Measurements from ENCODE around the gene DIDO1. TPM values are rescaled to one million over a fixed set of nuclear protein-coding genes. Genes with fewer than 3 reads are reported as not detected.

Gene DIDO1
- total RNA-seq, 1 experiment from 2014 or later: 85.9 TPM

DNA sequence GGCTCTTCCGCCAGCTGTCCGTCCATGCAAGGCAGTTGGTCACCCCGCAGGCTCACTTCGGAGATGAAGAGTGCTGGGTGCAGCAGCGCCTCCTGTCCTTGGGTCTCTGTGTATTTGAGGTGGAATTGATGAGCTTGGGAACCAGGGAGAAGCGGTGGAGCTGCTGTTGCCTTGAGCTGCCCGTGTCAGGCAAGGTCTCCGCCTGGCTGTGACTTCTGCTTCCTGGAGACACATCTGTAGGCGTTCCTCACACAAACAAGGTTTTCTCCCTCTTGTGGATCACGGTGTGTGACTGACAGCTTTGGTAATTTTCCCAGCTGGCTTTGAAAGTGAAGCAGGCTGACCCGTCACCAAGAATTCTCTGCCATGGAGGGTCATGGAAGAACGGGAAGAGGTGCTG is 23.7 kb upstream of the DIDO1 start:
- H3K79me2 ChIP-seq (ENCODE audit: insufficient read depth, low read length): no peaks in the 10 kb centered on the region; the same call in 1 of the 2 replicates
- H3K27ac Mint-ChIP-seq: peak overlapping the region in 1 of 3 experiments; percentile 38; a peak in 1 of 7 replicates

More for the DNA sequence above, 23.7 kb upstream of the DIDO1 start:
- Histone ChIP-seq H3K56ac (ENCODE audit: insufficient read length, low read depth, low read length) (no peak overlapping the region), H3K79me1 (ENCODE audit: insufficient read depth, low read depth, low read length, poor library complexity, severe bottlenecking) (no peaks in the 10 kb centered on the region), H3T11ph (ENCODE audit: low read length) (no peak overlapping the region), H3K14ac (ENCODE audit: insufficient read depth, low read length) (no peak overlapping the region), H3K9ac (ENCODE audit: extremely low read depth, insufficient read length, low read length) (no peak overlapping the region), H2BK120ac (ENCODE audit: low read depth, low read length, poor library complexity, severe bottlenecking) (no peak overlapping the region), H2AFZ (ENCODE audit: low read length) (no peak overlapping the region), H3K4ac (ENCODE audit: low read depth, low read length) (no peak overlapping the region), H2BK5ac (ENCODE audit: insufficient read length, low read length) (no peak overlapping the region), H3K4me1 (ENCODE audit: insufficient read depth, low read length) (peaks cover 3% of the 10 kb centered on the region), H3K9me3 (ENCODE audit: control insufficient read depth, low read depth, low read length) (no peaks in the 10 kb centered on the region), H4K8ac (replicated peaks; ENCODE audit: insufficient read length, low read depth, low read length) (no peak overlapping the region), H4K20me1 (ENCODE audit: control insufficient read depth, insufficient read depth, insufficient read length) (no peaks in the 10 kb centered on the region), H3K27ac (ENCODE audit: insufficient read length, low read depth, low read length) (no peak overlapping the region), H2AK5ac (ENCODE audit: insufficient read length, low read length) (no peak overlapping the region), H2BK15ac (ENCODE audit: low read depth, low read length) (no peak overlapping the region), H2BK20ac (ENCODE audit: low read depth, low read length, poor library complexity, severe bottlenecking) (no peak overlapping the region), H3K23me2 (ENCODE audit: insufficient read length, low read depth, low read length, poor library complexity, severe bottlenecking) (peaks cover 10% of the 10 kb centered on the region), H3K23ac (ENCODE audit: insufficient read length, low read depth, low read length) (no peak overlapping the region), H4K91ac (ENCODE audit: insufficient read length, low read depth, low read length) (no peak overlapping the region), H2BK12ac (ENCODE audit: insufficient read length, low read depth, low read length) (no peak overlapping the region), H4K5ac (ENCODE audit: insufficient read length, low read depth, low read length) (no peak overlapping the region), H3K18ac (ENCODE audit: insufficient read length, low read depth, low read length) (no peak overlapping the region), H3K27me3 (ENCODE audit: insufficient read depth, low read length) (no peaks in the 10 kb centered on the region), H3K4me2 (ENCODE audit: insufficient read depth, insufficient read length, low read length) (no peak overlapping the region)
- WGBS (ENCODE audit: extremely low coverage, insufficient read length, low lambda C conversion rate): no CpG with 5 or more reads among the region's 12 CpGs
- no peaks in the 10 kb centered on the region for H3K9me3 Mint-ChIP-seq
- H3K27me3 Mint-ChIP-seq (ENCODE audit: low read depth): no peaks in the 10 kb centered on the region; the same call in 1 of the 2 replicates
- peaks cover 26 to 59% (median 52%) of the 10 kb centered on the region in 3 experiments; a peak in 6 of 7 replicates for H3K36me3 Mint-ChIP-seq (ENCODE audit: insufficient read depth in 1 of 3, low read depth in 3 of 3)
- H3K4me3 Mint-ChIP-seq: no peak overlapping the region
- DNase-seq: no peak
- TF ChIP-seq, protein P1, sequence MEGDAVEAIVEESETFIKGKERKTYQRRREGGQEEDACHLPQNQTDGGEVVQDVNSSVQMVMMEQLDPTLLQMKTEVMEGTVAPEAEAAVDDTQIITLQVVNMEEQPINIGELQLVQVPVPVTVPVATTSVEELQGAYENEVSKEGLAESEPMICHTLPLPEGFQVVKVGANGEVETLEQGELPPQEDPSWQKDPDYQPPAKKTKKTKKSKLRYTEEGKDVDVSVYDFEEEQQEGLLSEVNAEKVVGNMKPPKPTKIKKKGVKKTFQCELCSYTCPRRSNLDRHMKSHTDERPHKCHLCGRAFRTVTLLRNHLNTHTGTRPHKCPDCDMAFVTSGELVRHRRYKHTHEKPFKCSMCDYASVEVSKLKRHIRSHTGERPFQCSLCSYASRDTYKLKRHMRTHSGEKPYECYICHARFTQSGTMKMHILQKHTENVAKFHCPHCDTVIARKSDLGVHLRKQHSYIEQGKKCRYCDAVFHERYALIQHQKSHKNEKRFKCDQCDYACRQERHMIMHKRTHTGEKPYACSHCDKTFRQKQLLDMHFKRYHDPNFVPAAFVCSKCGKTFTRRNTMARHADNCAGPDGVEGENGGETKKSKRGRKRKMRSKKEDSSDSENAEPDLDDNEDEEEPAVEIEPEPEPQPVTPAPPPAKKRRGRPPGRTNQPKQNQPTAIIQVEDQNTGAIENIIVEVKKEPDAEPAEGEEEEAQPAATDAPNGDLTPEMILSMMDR (conservative IDR thresholded peaks at IDR 0.05): no peak
- H3K4me1 Mint-ChIP-seq: peaks cover 14 to 23% of the 10 kb centered on the region in 2 experiments
